NT2/D1 (cell line): ENCODE data around the gene KIF26A.

Experiments used
- YY1 ChIP-seq: IDR thresholded peaks from 2 replicates; pipeline ENCODE4 v1.6.1; 2011; ENCODE audit not compliant: insufficient read length, insufficient read depth
- ZNF274 ChIP-seq: IDR thresholded peaks from 2 replicates; pipeline ENCODE4 v1.6.1; 2011; ENCODE audit warnings: mild to moderate bottlenecking, low read depth, low read length

- TF ChIP-seq YY1: no peak
- no peak for TF ChIP-seq ZNF274
These were observed 19.3 kb upstream of the KIF26A start for GRCh38 chr14:104119119-104119487.
